Activated naive CD8-positive, alpha-beta T cell treated with anti-CD3 and anti-CD28 coated beads for 36 hours (primary cell): ENCODE data around the gene SFT2D1. TPM values are rescaled to one million over a fixed set of nuclear protein-coding genes. Genes with fewer than 3 reads are reported as not detected.
"Not testable (repeated sequence)": the region's sequence is repeated elsewhere in the genome, so short reads cannot be mapped to it uniquely, and the experiment has no call there.

Experiments
- DNase-seq: peaks from one replicate; pipeline ENCODE4 v3.0.0; 2021
- H3K27ac Mint-ChIP-seq: one replicate; pipeline ENCODE4 v1.8.0; 2022; ENCODE audit warnings: mild to moderate bottlenecking, moderate library complexity, mixed read lengths
- H3K27me3 Mint-ChIP-seq: one replicate; pipeline ENCODE4 v1.8.0; 2022; ENCODE audit warnings: mild to moderate bottlenecking, mixed read lengths
- H3K36me3 Mint-ChIP-seq: one replicate; pipeline ENCODE4 v1.8.0; 2021; ENCODE audit warnings: mild to moderate bottlenecking, mixed read lengths
- H3K4me1 Mint-ChIP-seq: one replicate; pipeline ENCODE4 v1.8.0; 2021; ENCODE audit warnings: mixed read lengths
- H3K4me3 Mint-ChIP-seq: one replicate; pipeline ENCODE4 v1.8.0; 2022; ENCODE audit warnings: mild to moderate bottlenecking, moderate library complexity, mixed read lengths
- H3K9me3 Mint-ChIP-seq: one replicate; pipeline ENCODE4 v1.8.0; 2022; ENCODE audit warnings: mixed read lengths
- total RNA-seq, 2 experiments: library from RNA; stranded (reverse); gene quantifications; one replicate each; pipeline ENCODE4 v1.2.3, GENCODE V29; 2021

Gene SFT2D1
- total RNA-seq, 2 experiments from 2014 or later: 46.3 to 47.5 TPM

- peaks cover 21% of the 10 kb centered on the region for H3K9me3 Mint-ChIP-seq
- H3K27me3 Mint-ChIP-seq: no peaks in the 10 kb centered on the region
- H3K36me3 Mint-ChIP-seq: peaks cover 6% of the 10 kb centered on the region
- H3K4me1 Mint-ChIP-seq: peaks cover 14% of the 10 kb centered on the region
- no peak overlapping the region for H3K4me3 Mint-ChIP-seq
- DNase-seq: no peak
- H3K27ac Mint-ChIP-seq: no peak overlapping the region
These were observed 9.5 kb upstream of the SFT2D1 start for GRCh38 chr6:166351715-166352285.

- no peak overlapping the region for H3K4me3 Mint-ChIP-seq
- peak overlapping the region; percentile 4 for H3K27ac Mint-ChIP-seq
- DNase-seq: no peak
- peaks cover 6% of the 10 kb centered on the region for H3K36me3 Mint-ChIP-seq
- peaks cover 14% of the 10 kb centered on the region for H3K4me1 Mint-ChIP-seq
- H3K27me3 Mint-ChIP-seq: peaks cover 5% of the 10 kb centered on the region
- H3K9me3 Mint-ChIP-seq: peaks cover 21% of the 10 kb centered on the region
These were observed 6.1 kb upstream of the SFT2D1 start for GRCh38 chr6:166348305-166348949.

DNA sequence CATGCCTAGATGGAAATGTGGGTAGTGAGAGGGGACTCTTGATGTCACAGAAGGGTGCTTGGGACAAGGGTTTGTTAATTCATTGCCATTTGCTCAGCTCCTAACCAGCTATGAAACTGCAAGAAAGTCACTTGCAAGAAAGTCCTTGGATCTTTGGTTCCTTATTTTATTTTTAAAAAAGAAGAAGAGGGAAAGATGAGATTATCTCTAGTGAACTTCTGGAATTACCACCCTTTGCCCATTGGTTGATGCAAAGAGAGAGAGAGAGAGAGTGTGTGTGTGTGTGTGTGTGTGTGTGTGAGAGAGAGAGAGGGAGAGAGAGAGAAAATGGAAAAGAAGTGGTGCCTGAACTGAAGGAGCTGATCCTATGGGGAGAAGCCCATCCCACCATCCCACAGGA, 4.6 kb upstream of the SFT2D1 start:
- no peak for DNase-seq
- Mint-ChIP-seq H3K27ac (no peak overlapping the region), H3K4me3 (no peak overlapping the region), H3K4me1 (peaks cover 17% of the 10 kb centered on the region), H3K27me3 (peaks cover 5% of the 10 kb centered on the region), H3K9me3 (peaks cover 21% of the 10 kb centered on the region), H3K36me3 (peaks cover 6% of the 10 kb centered on the region)

DNA sequence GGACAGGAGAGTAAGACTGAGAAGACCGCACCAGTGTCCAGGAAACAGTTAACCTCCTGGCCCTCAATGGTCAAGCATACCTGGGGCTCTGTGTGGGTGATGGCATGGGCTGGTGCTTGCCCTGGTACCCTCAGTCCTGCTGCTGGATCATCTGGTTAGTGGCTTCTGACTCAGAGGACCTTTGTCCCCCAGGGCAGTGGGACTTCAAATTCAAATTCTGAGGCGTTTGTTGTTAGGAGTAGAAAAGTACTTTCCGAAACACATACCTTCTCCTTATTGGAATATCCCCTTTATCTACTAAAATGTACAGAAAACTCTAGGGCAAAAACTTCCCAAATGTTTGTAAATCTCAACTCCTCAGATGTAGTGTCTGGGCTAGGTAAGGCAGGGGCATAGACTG, 4.1 kb upstream of the SFT2D1 start:
- no peak for DNase-seq
- Mint-ChIP-seq H3K4me1 (peaks cover 17% of the 10 kb centered on the region), H3K4me3 (no peak overlapping the region), H3K27ac (no peak overlapping the region), H3K9me3 (peaks cover 17% of the 10 kb centered on the region), H3K27me3 (peaks cover 5% of the 10 kb centered on the region), H3K36me3 (peaks cover 6% of the 10 kb centered on the region)

- H3K4me1 Mint-ChIP-seq: peaks cover 17% of the 10 kb centered on the region
- not testable (repeated sequence) for H3K27ac Mint-ChIP-seq
These were observed 3.3 kb upstream of the SFT2D1 start for GRCh38 chr6:166345672-166346071.

DNA sequence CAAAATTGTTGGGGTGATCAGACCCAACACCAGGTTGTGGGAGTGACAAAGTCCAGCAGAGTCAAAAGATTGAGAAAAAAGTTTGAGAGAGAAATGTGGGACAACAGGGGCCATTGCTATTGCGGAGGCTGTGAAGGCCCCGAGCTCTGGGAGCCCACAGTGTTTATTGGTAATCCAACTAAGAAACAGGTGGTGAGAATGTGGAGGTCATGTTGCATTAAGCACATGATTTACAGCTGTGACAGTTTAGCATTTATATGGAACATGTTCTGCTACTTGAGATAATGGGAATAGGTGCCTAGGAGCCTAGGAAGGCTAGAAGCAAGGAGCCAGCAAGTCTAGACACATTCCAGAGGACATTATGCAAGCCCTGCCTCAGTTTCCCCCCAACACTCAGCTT, 2.6 kb upstream of the SFT2D1 start:
- not testable (repeated sequence) for DNase-seq, H3K36me3 Mint-ChIP-seq, H3K4me3 Mint-ChIP-seq, H3K27me3 Mint-ChIP-seq, H3K27ac Mint-ChIP-seq, H3K9me3 Mint-ChIP-seq
- peaks cover 17% of the 10 kb centered on the region for H3K4me1 Mint-ChIP-seq

More at GRCh38 chr6:166345672-166346071, 3.3 kb upstream of the SFT2D1 start:
- not testable (repeated sequence) for DNase-seq, H3K27me3 Mint-ChIP-seq, H3K4me3 Mint-ChIP-seq, H3K36me3 Mint-ChIP-seq
- H3K9me3 Mint-ChIP-seq: peaks cover 13% of the 10 kb centered on the region

DNA sequence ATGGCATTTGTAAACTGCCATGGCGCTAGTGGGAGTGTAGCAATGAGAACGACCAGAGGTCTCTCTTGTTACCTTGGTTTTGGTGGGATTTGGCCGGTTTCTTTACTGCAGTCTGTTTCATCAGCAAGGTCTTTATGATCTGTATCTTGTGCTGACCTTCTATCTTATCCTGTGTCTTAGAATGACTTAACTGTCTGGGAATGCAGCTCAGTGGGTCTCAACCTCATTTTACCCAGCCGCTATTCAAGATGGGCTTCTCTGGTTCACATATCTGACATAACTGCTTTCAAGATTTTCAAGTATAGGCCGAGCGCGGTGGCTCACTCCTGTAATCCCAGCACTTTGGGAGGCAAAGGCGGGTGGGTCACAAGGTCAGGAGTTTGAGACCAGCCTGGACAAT, 1.9 kb upstream of the SFT2D1 start:
- H3K4me3 Mint-ChIP-seq: no peak overlapping the region
- H3K27ac Mint-ChIP-seq: no peak overlapping the region
- peaks cover 17% of the 10 kb centered on the region for H3K4me1 Mint-ChIP-seq
- peaks cover 3% of the 10 kb centered on the region for H3K9me3 Mint-ChIP-seq
- peaks cover 1% of the 10 kb centered on the region for H3K36me3 Mint-ChIP-seq
- peaks cover 5% of the 10 kb centered on the region for H3K27me3 Mint-ChIP-seq
- no peak for DNase-seq

GRCh38 chr6:166343150-166343487, 774 bp upstream of the SFT2D1 start:
- no peaks in the 10 kb centered on the region for H3K9me3 Mint-ChIP-seq
- H3K4me3 Mint-ChIP-seq: peak overlapping the region; percentile 83
- peaks cover 10% of the 10 kb centered on the region for H3K4me1 Mint-ChIP-seq
- peak overlapping the region; percentile 38 for H3K27ac Mint-ChIP-seq
- peaks cover 5% of the 10 kb centered on the region for H3K27me3 Mint-ChIP-seq
- H3K36me3 Mint-ChIP-seq: no peaks in the 10 kb centered on the region
- no peak for DNase-seq

GRCh38 chr6:166341977-166342348, 382 bp downstream of the SFT2D1 start:
- peak overlapping the region; percentile 90 for H3K27ac Mint-ChIP-seq
- H3K9me3 Mint-ChIP-seq: no peaks in the 10 kb centered on the region
- H3K4me1 Mint-ChIP-seq: peaks cover 10% of the 10 kb centered on the region
- H3K36me3 Mint-ChIP-seq: no peaks in the 10 kb centered on the region
- peaks cover 5% of the 10 kb centered on the region for H3K27me3 Mint-ChIP-seq
- DNase-seq: no peak
- H3K4me3 Mint-ChIP-seq: peak overlapping the region; percentile 83

DNA sequence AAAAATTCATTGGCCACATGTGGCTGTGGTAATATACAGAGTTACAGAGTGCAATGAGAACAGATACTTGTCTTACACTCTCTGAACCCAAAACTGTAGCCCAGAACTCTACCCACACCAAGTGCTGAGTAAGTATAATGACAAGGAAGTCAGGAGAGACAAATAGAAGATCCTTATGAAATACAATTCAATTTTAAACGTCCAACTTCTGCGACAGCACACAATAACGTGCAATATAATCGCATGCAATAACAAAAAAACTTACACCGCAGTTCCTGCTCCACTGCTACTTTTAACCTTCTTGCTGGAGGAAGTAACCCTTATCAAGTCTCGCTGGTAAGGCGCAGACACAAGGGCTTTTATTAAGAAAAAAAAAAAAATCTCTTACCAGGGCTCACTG, 881 bp downstream of the SFT2D1 start:
- peaks cover 10% of the 10 kb centered on the region for H3K4me1 Mint-ChIP-seq
- peaks cover 5% of the 10 kb centered on the region for H3K27me3 Mint-ChIP-seq
- DNase-seq: no peak
- H3K27ac Mint-ChIP-seq: peak overlapping the region; percentile 90
- no peaks in the 10 kb centered on the region for H3K9me3 Mint-ChIP-seq
- H3K4me3 Mint-ChIP-seq: peak overlapping the region; percentile 83
- peaks cover 4% of the 10 kb centered on the region for H3K36me3 Mint-ChIP-seq

- Mint-ChIP-seq H3K36me3 (peaks cover 22% of the 10 kb centered on the region), H3K27me3 (no peaks in the 10 kb centered on the region), H3K4me1 (peaks cover 28% of the 10 kb centered on the region), H3K4me3 (no peak overlapping the region), H3K27ac (no peak overlapping the region), H3K9me3 (no peaks in the 10 kb centered on the region)
- DNase-seq: no peak
These were observed 3.5 kb downstream of the SFT2D1 start for GRCh38 chr6:166338854-166339253.

DNA sequence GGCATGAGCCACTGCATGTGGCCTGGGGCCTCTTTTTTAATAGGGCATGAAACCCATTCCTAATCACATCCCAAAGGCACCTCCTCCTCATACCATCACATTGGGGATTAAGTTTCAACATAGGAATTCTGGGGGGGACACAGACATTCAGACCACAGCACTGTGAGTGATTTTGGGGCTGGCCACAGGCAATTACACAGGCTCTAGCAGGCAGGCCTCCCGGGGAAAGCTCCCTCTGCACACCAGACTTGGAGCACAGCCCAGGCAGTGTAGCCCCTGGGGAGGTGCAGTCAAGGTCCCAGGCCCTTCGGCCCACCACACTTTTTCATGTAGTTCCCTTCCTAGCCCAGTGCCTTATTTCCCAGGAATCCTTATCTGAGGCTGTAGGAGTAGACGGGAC, 5.5 kb downstream of the SFT2D1 start:
- no peaks in the 10 kb centered on the region for H3K27me3 Mint-ChIP-seq
- H3K4me3 Mint-ChIP-seq: no peak overlapping the region
- H3K4me1 Mint-ChIP-seq: peaks cover 43% of the 10 kb centered on the region
- H3K9me3 Mint-ChIP-seq: no peaks in the 10 kb centered on the region
- no peak for DNase-seq
- no peak overlapping the region for H3K27ac Mint-ChIP-seq
- H3K36me3 Mint-ChIP-seq: peaks cover 36% of the 10 kb centered on the region

- Mint-ChIP-seq H3K4me1 (peaks cover 46% of the 10 kb centered on the region), H3K4me3 (no peak overlapping the region), H3K36me3 (peaks cover 36% of the 10 kb centered on the region), H3K9me3 (no peaks in the 10 kb centered on the region), H3K27ac (no peak overlapping the region), H3K27me3 (no peaks in the 10 kb centered on the region)
- no peak for DNase-seq
These were observed 6.7 kb downstream of the SFT2D1 start for GRCh38 chr6:166335378-166336302.

DNA sequence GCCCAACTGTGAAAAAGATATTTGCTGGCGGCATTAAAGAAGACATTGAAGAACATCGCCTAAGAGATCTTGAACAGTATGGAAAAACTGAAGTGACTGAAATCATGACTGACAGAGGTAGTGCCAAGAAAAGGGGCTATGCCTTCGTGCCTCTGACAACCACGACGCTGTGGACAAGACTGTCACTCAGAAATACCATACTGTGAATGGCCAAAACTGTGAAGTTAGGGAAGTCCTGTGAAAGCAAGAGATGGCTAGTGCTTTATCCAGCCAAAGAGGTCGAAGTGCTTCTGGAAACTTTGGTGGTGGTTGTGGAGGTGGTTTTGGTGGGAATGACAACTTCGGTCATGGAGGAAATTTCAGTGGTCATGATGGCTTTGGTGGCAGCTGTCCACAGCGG, 7.5 kb downstream of the SFT2D1 start:
- DNase-seq: no peak
- Mint-ChIP-seq H3K27me3 (no peaks in the 10 kb centered on the region), H3K4me3 (no peak overlapping the region), H3K27ac (no peak overlapping the region), H3K36me3 (peaks cover 36% of the 10 kb centered on the region), H3K9me3 (no peaks in the 10 kb centered on the region), H3K4me1 (peaks cover 46% of the 10 kb centered on the region)

GRCh38 chr6:166333172-166333995, 9.0 kb downstream of the SFT2D1 start:
- H3K27ac Mint-ChIP-seq: peak overlapping the region; percentile 79
- H3K36me3 Mint-ChIP-seq: peaks cover 38% of the 10 kb centered on the region
- peak overlapping the region; percentile 44 for H3K4me3 Mint-ChIP-seq
- H3K4me1 Mint-ChIP-seq: peaks cover 48% of the 10 kb centered on the region
- no peaks in the 10 kb centered on the region for H3K27me3 Mint-ChIP-seq
- no peak for DNase-seq
- no peaks in the 10 kb centered on the region for H3K9me3 Mint-ChIP-seq
